Measurements from ENCODE around the gene DPH7. TPM values are rescaled to one million over a fixed set of nuclear protein-coding genes. Genes with fewer than 3 reads are reported as not detected.
"Not testable (repeated sequence)": the region's sequence is repeated elsewhere in the genome, so short reads cannot be mapped to it uniquely, and the experiment has no call there.

Gene DPH7
- total RNA-seq, 1 donor from 2014 or later, result 15.7 TPM

- no peak for DNase-seq (ENCODE audit: low read depth in 2 of 2)
Observed at GRCh38 chr9:137520614-137521404, 57.9 kb downstream of the DPH7 start.

GRCh38 chr9:137519553-137519952 lies 59.2 kb downstream of the DPH7 start:
- no peak for DNase-seq (ENCODE audit: low read depth in 2 of 2)

GRCh38 chr9:137518661-137519459 lies 59.9 kb downstream of the DPH7 start:
- DNase-seq (ENCODE audit: low read depth in 2 of 2), result not testable (repeated sequence)

- DNase-seq (ENCODE audit: low read depth in 2 of 2), result no peak
Observed at GRCh38 chr9:137516144-137516917, 62.4 kb downstream of the DPH7 start.

- no peak for DNase-seq (ENCODE audit: low read depth in 2 of 2)
Observed at GRCh38 chr9:137515338-137515724, 63.4 kb downstream of the DPH7 start.

GRCh38 chr9:137514691-137515337 lies 63.9 kb downstream of the DPH7 start:
- DNase-seq (ENCODE audit: low read depth in 2 of 2), result no peak

GRCh38 chr9:137513801-137514570 lies 64.7 kb downstream of the DPH7 start:
- not testable (repeated sequence) for DNase-seq (ENCODE audit: low read depth in 2 of 2)

- not testable (repeated sequence) for DNase-seq (ENCODE audit: low read depth in 2 of 2)
Observed at GRCh38 chr9:137513136-137513535, 65.6 kb downstream of the DPH7 start.

- no peak for DNase-seq (ENCODE audit: low read depth in 2 of 2)
Observed at GRCh38 chr9:137511758-137512463, 66.8 kb downstream of the DPH7 start.

- not testable (repeated sequence) for DNase-seq (ENCODE audit: low read depth in 2 of 2)
Observed at GRCh38 chr9:137511126-137511525, 67.6 kb downstream of the DPH7 start.

GRCh38 chr9:137509198-137509597 lies 69.5 kb downstream of the DPH7 start:
- DNase-seq (ENCODE audit: low read depth in 2 of 2), result no peak

- no peak for DNase-seq (ENCODE audit: low read depth in 2 of 2)
Observed at GRCh38 chr9:137506702-137507171, 72.0 kb downstream of the DPH7 start.

- no peak for DNase-seq (ENCODE audit: low read depth in 2 of 2)
Observed at GRCh38 chr9:137506274-137506673, 72.5 kb downstream of the DPH7 start.

GRCh38 chr9:137505421-137506140 lies 73.1 kb downstream of the DPH7 start:
- DNase-seq (ENCODE audit: low read depth in 2 of 2), result no peak

Other genes with a start within 250 kb of the DPH7 start
- 7.8 and 18.7 TPM in 2 replicates for gene EXD3, start 155.8 kb downstream of the DPH7 start, total RNA-seq
- gene NOXA1, start 155.5 kb downstream of the DPH7 start, total RNA-seq, result 0.87 and 2.0 TPM in 2 replicates
- gene ENTPD8, start 137.6 kb downstream of the DPH7 start, total RNA-seq, result under 0.01 and 0.20 TPM in 2 replicates
- 11.6 and 15.3 TPM in 2 replicates for gene NSMF, start 119.6 kb downstream of the DPH7 start, total RNA-seq
- gene PNPLA7, start 28.5 kb downstream of the DPH7 start, total RNA-seq, result 0.44 and 0.79 TPM in 2 replicates
- 48.4 and 72.4 TPM in 2 replicates for gene MRPL41, start 27.0 kb downstream of the DPH7 start, total RNA-seq
- 11.1 and 13.5 TPM in 2 replicates for gene ZMYND19, start 11.6 kb upstream of the DPH7 start, total RNA-seq
- 19.4 and 28.0 TPM in 2 replicates for gene ARRDC1, start 26.8 kb upstream of the DPH7 start, total RNA-seq
- 29.4 and 46.2 TPM in 2 replicates for gene EHMT1, start 40.1 kb upstream of the DPH7 start, total RNA-seq